HT1080 (cell line): Measurements from ENCODE around the gene SNRPB. TPM values are rescaled to one million over a fixed set of nuclear protein-coding genes. Genes with fewer than 3 reads are reported as not detected.

Experiments
- DNase-seq: peaks from one replicate; pipeline ENCODE4 v3.0.0-alpha.2; 2015; ENCODE audit warnings: low read depth
- small RNA-seq: library from RNA; depleted of rRNA; stranded (forward); fragments of <200 nt; gene quantifications from one replicate; pipeline ENCODE3, GENCODE V24; 2014
- total RNA-seq: library from RNA; depleted of rRNA; stranded (reverse); fragments of >200 nt; shearing (Covaris generic); gene quantifications from 2 replicates; pipeline ENCODE4 v1.2.3, GENCODE V29; 2014; rRNA removed

Gene SNRPB
- total RNA-seq, 1 experiment from 2014 or later = 674 TPM

GRCh38 chr20:2430538-2430937, 40.1 kb downstream of the SNRPB start:
- DNase-seq = no peak

DNA sequence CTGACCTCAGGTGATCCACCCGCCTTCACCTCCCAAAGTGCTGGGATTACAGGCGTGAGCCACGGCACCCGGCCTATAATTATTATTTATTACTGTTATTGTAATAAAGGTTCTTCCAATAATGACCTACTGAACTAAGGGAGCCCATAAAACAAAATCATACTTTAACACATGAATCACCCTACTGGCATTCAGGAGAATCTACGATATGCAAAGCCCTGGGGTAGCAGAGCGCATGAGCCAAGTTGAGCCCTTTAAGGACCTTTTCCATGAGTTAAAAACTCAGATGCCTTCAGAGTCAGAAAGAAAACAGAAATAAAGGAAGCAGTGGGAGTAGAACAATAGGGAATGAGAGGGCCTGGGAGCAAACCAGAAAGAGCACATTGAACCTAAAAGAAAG, 41.5 kb downstream of the SNRPB start:
- DNase-seq = no peak

DNA sequence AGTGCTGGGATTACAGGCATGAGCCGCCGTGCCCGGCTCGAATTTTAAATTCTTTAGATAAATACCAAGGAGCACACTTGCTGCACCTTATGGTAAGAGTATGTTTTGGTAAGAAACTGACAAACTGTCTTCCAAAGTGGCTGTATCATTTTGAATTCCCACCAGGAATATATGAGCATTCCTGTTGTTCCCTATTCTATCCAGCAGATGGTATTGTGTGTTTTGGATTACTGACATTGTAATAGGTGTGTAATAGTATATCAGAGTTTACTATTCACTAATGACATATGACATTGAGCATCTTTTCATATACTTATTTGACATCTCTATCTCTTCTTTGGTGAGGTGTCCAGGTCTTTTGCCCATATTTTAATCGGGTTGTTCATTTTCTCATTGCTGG, 49.3 kb downstream of the SNRPB start:
- no peak for DNase-seq

DNA sequence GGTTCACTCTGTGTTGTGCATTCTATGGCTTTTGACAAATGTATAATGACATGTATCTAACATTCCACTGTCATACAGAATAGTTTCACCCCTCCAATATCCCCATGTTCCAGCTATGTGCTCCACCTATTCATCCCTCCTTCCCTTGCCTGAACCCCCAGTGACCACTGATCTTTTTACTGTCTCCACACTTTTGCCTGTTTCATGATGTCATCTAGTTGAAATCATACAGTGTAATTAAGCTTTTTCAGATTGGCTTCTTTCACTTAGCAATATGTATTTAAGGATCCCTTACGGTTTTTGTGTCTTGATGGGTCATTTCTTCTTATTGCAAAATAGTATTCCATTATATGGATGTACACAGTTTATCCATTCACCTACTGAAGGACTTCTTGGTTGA, 50.1 kb downstream of the SNRPB start:
- DNase-seq = no peak

DNA sequence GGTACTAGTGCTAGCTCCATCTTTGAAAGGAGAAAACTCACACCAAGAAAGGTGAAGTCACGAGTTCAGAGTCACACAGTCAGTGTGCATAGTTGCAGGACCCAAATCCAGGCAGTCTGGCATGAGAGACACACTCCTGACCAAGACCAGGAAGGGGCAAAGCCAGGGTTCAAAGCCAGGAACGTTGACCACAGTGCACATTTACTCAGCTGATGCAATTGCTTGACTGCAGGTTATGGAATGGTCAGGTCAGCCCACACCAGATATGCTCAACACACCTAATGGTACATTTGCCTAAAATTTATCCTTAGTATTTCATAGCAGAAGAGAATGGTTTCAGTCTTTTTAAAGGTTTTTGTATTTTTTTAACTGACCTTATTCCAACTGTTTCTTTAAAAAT, 52.2 kb downstream of the SNRPB start:
- no peak for DNase-seq

GRCh38 chr20:2417213-2417541, 53.4 kb downstream of the SNRPB start:
- DNase-seq = no peak

- no peak for DNase-seq
These were observed 53.9 kb downstream of the SNRPB start for GRCh38 chr20:2416541-2417212.

Small RNA genes lying within 50 kb of the gene (small RNA-seq; reads per million reads assigned to genes)
- not detected for gene RF00019

Other genes starting within 250 kb of the SNRPB start
- gene TGM3, start 174.8 kb downstream of the SNRPB start, total RNA-seq = not detected in 2 replicates
- gene TGM6, start 89.9 kb downstream of the SNRPB start, total RNA-seq = not detected in 2 replicates
- gene ZNF343, start 38.1 kb upstream of the SNRPB start, total RNA-seq = 12.8 and 19.6 TPM in 2 replicates
- gene TMC2, start 65.8 kb upstream of the SNRPB start, total RNA-seq = not detected in 2 replicates
- gene NOP56, start 181.8 kb upstream of the SNRPB start, total RNA-seq = 493 and 581 TPM in 2 replicates
- 187 and 197 TPM in 2 replicates for gene IDH3B, start 193.4 kb upstream of the SNRPB start, total RNA-seq
- not detected in 2 replicates for gene EBF4, start 222.0 kb upstream of the SNRPB start, total RNA-seq